Adrenal gland (tissue), 12 donors: ENCODE measurements around the gene BACE1. TPM values are rescaled to one million over a fixed set of nuclear protein-coding genes. Genes with fewer than 3 reads are reported as not detected.

Experiments used
- DNase-seq, 7 donors: peaks; one replicate each; pipeline ENCODE4 v3.0.0-alpha.2; 2019 to 2020
- H3K27ac ChIP-seq, 5 donors: fragments of 200-600 bp; sonication (generic) in 4 of 5; 1 replicate in 3 of 5; 2 replicates in 2 of 5; pipeline versions ENCODE4 v1.5.1 to v1.8.0; 2016 to 2020; ENCODE audit warnings: mild to moderate bottlenecking in 1 of 5
- H3K27me3 ChIP-seq: fragments of 200-600 bp; 2 replicates; pipeline ENCODE4 v1.8.0; 2021
- H3K36me3 ChIP-seq, 2 donors: fragments of 200-600 bp; replicated peaks in 1 of 2; 1 replicate in 1 of 2; 2 replicates in 1 of 2; pipeline versions ENCODE4 v1.5.1 to v1.8.0; 2018 to 2022
- H3K4me1 ChIP-seq, 2 donors: fragments of 200-600 bp; replicated peaks in 1 of 2; 1 replicate in 1 of 2; 2 replicates in 1 of 2; pipeline versions ENCODE4 v1.5.1 to v1.8.0; 2018 to 2021
- H3K4me3 ChIP-seq, 4 donors: fragments of 200-600 bp; sonication (generic) in 3 of 4; one replicate each; pipeline ENCODE4 v1.5.1; 2016 to 2018
- H3K9me3 ChIP-seq, 3 donors: fragments of 200-600 bp; sonication (generic) in 1 of 3; replicated peaks in 1 of 3; 1 replicate in 2 of 3; 2 replicates in 1 of 3; pipeline versions ENCODE4 v1.5.1 to v1.8.0; 2016 to 2021
- POLR2A ChIP-seq, 2 donors: fragments of 450-650 bp; IDR thresholded peaks; one replicate each; pipeline ENCODE4 v1.6.1; 2017; ENCODE audit warnings: antibody characterized with exemption in 2 of 2, mild to moderate bottlenecking in 2 of 2, moderate library complexity in 1 of 2
- WGBS, 4 donors: extraction: QIAGEN DNeasy Blood & Tissue Kit in 2 of 4; methylation state at CpG; one replicate each; pipeline versions ENCODE4 v1.1.5 to v1.1.7; 2013 to 2017; 5-methylcytosine and 5-hydroxymethylcytosine counted together
- intact Hi-C, 2 donors: fragments of 100-400 bp; cut with DNase I; formaldehyde crosslinking; loops; one replicate each; pipeline versions ENCODE4 v1.14.1 to v1.15.0; 2022 to 2023
- polyA plus RNA-seq, 3 donors: library from polyadenylated mRNA; stranded (reverse); fragments of 200-250 nt in 2 of 3; fragments of 350-450 nt in 1 of 3; fragmentation: Illumina TruSeq in 1 of 3; extraction: RNeasy Lipid Tissue Mini Kit (QIAGEN cat#74804) in 1 of 3; gene quantifications; one replicate each; pipeline ENCODE4 v1.2.3, GENCODE V29; 2013 to 2014
- total RNA-seq, 9 donors: library from RNA; depleted of rRNA in 4 of 9; stranded (reverse); fragments of >200 nt in 4 of 9; fragments of 120-200 nt in 1 of 9; fragmentation: NEBNext Ultra II Directional in 1 of 9; extraction: Animal tissue kit (Norgen Biotek cat#: 25700) in 1 of 9; gene quantifications; one replicate each; pipeline versions ENCODE4 v1.1.0 to v1.2.4, GENCODE V29; 2013 to 2023
- TF ChIP-seq, protein P1 (sequence below), 6 experiments: fragments of 450-650 bp in 4 of 6; fragments of 200-600 bp in 2 of 6; sonication (generic) in 1 of 6; IDR thresholded peaks; 1 replicate in 5 of 6; 2 replicates in 1 of 6; pipeline versions ENCODE4 v1.5.1 to v1.8.0; 2016 to 2021; ENCODE audit warnings: antibody characterized with exemption in 6 of 6, mild to moderate bottlenecking in 2 of 6, moderate library complexity in 1 of 6
- donor health status: healthy with polysubstance abuse.
- donor health status: Bipolar disorder and iron deficiency.
- donor health status: DM: yes; HTN: yes; CAD: no.
- donor health status: DM: no; HTN: no; CAD: no.
- donor health status: DM: no; HTN: no; CAD: no.
- donor health status: DM: yes; HTN: yes; CAD: no.

Gene BACE1
- total and polyA plus RNA-seq, 12 donors, result 9.5 to 69.1 (median 39.7) TPM

- TF ChIP-seq POLR2A (IDR thresholded peaks at IDR 0.05), result no peak
- TF ChIP-seq, protein P1, sequence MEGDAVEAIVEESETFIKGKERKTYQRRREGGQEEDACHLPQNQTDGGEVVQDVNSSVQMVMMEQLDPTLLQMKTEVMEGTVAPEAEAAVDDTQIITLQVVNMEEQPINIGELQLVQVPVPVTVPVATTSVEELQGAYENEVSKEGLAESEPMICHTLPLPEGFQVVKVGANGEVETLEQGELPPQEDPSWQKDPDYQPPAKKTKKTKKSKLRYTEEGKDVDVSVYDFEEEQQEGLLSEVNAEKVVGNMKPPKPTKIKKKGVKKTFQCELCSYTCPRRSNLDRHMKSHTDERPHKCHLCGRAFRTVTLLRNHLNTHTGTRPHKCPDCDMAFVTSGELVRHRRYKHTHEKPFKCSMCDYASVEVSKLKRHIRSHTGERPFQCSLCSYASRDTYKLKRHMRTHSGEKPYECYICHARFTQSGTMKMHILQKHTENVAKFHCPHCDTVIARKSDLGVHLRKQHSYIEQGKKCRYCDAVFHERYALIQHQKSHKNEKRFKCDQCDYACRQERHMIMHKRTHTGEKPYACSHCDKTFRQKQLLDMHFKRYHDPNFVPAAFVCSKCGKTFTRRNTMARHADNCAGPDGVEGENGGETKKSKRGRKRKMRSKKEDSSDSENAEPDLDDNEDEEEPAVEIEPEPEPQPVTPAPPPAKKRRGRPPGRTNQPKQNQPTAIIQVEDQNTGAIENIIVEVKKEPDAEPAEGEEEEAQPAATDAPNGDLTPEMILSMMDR (IDR thresholded peaks at IDR 0.05), result no peak
- peaks cover 0 to 9% of the 10 kb centered on the region in 2 donors for H3K36me3 ChIP-seq
- no peak overlapping the region for H3K27ac ChIP-seq
- H3K9me3 ChIP-seq, result no peaks in the 10 kb centered on the region
- WGBS, 4 donors, result 64 to 91% (median 85%) methylated on average over 2 of the region's 2 CpGs
- intact Hi-C loops, result no loop called here
- no peaks in the 10 kb centered on the region for H3K4me1 ChIP-seq
- no peak overlapping the region for H3K4me3 ChIP-seq
- no peaks in the 10 kb centered on the region for H3K27me3 ChIP-seq
- no peak for DNase-seq
Observed at GRCh38 chr11:117258576-117258975, 57.5 kb downstream of the BACE1 start.

- peaks cover 0 to 8% of the 10 kb centered on the region in 2 donors for H3K36me3 ChIP-seq
Observed at GRCh38 chr11:117256573-117256972, 59.5 kb downstream of the BACE1 start.

GRCh38 chr11:117255966-117256365 lies 60.1 kb downstream of the BACE1 start:
- no peaks in the 10 kb centered on the region for H3K27me3 ChIP-seq
- H3K4me1 ChIP-seq, result no peaks in the 10 kb centered on the region
- no peak for TF ChIP-seq POLR2A (IDR thresholded peaks at IDR 0.05)
- TF ChIP-seq, protein P1 (IDR thresholded peaks at IDR 0.05), result no peak
- H3K9me3 ChIP-seq, result no peaks in the 10 kb centered on the region
- DNase-seq, result no peak
- H3K4me3 ChIP-seq, result no peak overlapping the region
- peaks cover 0 to 2% of the 10 kb centered on the region in 2 donors for H3K36me3 ChIP-seq
- intact Hi-C loops, result no loop called here
- 87 to 94% (median 92%) methylated on average over 3 of the region's 3 CpGs for WGBS, 4 donors
- H3K27ac ChIP-seq, result no peak overlapping the region

More at GRCh38 chr11:117256573-117256972, 59.5 kb downstream of the BACE1 start:
- Histone ChIP-seq H3K4me3 (no peak overlapping the region), H3K4me1 (no peaks in the 10 kb centered on the region), H3K27ac (no peak overlapping the region), H3K27me3 (no peaks in the 10 kb centered on the region), H3K9me3 (no peaks in the 10 kb centered on the region)
- 40 to 77% (median 61%) methylated on average over 2 of the region's 2 CpGs for WGBS, 4 donors
- intact Hi-C loops, result no loop called here
- TF ChIP-seq, protein P1 (IDR thresholded peaks at IDR 0.05), result no peak
- no peak for TF ChIP-seq POLR2A (IDR thresholded peaks at IDR 0.05)
- DNase-seq, result no peak

DNA sequence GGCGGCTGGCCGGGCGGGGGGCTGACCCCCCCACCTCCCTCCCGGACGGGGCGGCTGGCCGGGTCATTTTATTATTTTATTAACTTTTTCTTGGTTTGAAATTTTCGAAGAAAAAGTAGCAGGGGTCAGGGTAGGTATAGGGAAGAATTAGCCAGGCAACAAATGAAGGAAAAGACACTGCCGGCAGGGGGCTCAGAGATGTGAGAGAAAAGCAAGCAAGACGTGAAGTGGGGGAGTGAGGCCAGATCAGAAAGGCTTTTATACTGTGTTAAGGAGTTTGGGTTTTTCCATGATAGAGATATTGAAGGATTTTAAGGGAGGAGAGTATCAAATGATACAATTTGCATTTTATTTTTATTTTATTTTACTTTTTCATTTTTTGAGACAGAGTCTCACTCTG lies 64.5 kb downstream of the BACE1 start:
- WGBS, 4 donors, result 90 to 97% (median 96%) methylated on average over 7 to 10 of the region's 10 CpGs
- DNase-seq, result no peak
- intact Hi-C loops, result no loop called here
- Histone ChIP-seq H3K4me3 (no peak overlapping the region), H3K9me3 (no peaks in the 10 kb centered on the region), H3K27ac (no peak overlapping the region), H3K4me1 (no peaks in the 10 kb centered on the region), H3K36me3 (peaks cover 0 to 33% of the 10 kb centered on the region in 2 donors), H3K27me3 (no peaks in the 10 kb centered on the region)
- no peak for TF ChIP-seq POLR2A (IDR thresholded peaks at IDR 0.05)
- TF ChIP-seq, protein P1 (IDR thresholded peaks at IDR 0.05), result no peak
